Middle frontal gyrus (tissue), 1 donor: Measurements from ENCODE around the gene GALNT14.
"Not testable (repeated sequence)": the region's sequence is repeated elsewhere in the genome, so short reads cannot be mapped to it uniquely, and the experiment has no call there.

Experiments used
- DNase-seq: peaks from one replicate; pipeline ENCODE4 v3.0.0-alpha.2; 2015; ENCODE audit warnings: low spot score; ENCODE audit errors: extremely low spot score

GALNT14 gene

DNA sequence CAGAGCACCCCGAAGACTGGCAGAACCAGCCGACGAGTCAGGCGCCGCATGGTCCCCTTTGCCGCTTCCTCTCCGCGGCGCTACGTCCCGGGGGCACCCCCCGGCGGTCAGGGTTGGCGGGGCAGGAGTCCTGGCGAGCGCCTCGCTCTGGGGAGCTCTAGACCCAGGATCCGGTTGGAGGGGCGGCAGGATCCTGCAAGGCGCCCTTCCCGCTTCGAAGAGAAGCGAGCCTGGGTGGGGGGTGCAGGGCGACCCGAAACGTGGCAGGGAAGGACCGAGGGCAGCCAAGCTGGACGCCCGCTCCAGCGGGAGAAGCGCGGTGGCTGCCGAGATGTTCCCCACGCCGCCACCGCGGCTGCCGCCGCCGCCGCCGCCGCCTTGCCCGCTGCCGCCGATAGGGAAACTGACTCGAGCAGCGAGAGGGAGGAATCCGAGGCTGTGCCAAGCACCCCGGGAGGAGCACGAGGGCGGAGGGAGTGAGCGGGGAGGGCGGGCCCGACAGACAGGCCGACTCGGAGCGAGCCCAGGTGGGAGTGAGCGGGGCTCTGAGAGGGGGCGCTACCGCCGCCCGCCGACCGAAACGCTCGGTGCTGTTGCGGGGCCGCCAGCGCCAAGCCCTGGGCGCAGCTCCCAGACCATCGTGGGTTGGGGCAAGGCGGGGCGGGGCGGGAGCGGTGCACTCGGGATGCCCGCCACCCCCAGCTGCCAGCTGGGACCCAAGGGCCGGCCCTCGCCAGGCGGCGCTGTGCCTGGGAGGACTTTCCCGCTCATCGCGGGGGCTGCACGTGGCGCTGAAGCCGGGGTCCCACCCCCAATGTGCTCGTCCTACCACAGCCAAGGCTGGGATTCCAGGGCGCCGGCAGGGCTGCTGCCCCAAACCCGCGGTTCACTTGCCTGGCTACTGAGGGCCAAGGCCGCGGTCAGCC, at the start of gene GALNT14:
GALNT14 (minus strand) TSS at position 404 of the 926 bp plus-strand sequence; CDS start at position 50, 354 bp downstream.
- DNase-seq = no peak

DNA sequence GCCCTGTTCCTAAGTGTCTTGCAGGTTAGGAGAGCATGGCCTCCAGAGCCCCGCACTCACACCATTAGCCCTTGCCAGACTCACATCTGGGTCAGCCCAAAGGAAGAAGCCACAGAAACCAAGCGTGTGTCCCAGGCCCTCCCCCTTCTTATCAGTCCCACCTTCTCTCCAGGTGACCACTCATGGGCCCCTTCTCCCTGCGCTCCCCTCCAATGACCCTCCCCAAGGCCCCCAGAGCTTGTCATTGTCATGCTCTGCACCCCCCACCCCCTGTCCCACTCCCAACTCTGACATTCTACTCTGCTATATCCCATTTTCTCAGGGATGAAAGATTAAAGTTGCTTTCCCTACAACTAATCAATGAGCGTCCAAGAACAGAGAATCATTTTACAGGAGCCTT, 48.9 kb upstream of the GALNT14 start:
- DNase-seq = no peak

GRCh38 chr2:31183973-31184372, 45.7 kb upstream of the GALNT14 start:
- DNase-seq = not testable (repeated sequence)

- no peak for DNase-seq
Observed at GRCh38 chr2:31176742-31177141, 38.5 kb upstream of the GALNT14 start.

GRCh38 chr2:31171142-31171541, 32.9 kb upstream of the GALNT14 start:
- DNase-seq = no peak

GRCh38 chr2:31170071-31170698, 31.9 kb upstream of the GALNT14 start:
- peak; percentile 29 for DNase-seq

DNA sequence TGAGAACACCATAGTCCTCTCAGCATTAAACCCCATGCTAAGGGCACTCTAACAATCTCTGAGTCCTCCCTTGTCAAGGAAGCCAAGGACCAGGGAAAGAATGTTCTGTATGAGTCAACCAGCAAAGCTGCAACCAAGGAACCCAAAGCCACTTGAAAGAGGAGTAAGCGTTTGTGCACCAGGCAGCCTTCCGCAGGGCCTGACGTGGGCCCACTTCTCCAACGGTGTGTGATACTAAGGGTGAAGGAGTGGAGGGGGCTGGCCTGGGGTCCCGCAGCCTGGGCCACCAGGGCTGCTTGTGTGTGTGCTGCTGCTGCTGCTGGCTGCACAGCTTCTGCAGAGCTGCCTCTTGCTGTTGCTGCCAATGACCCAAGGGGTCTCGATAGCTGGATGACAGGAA, 30.1 kb upstream of the GALNT14 start:
- DNase-seq = no peak

DNA sequence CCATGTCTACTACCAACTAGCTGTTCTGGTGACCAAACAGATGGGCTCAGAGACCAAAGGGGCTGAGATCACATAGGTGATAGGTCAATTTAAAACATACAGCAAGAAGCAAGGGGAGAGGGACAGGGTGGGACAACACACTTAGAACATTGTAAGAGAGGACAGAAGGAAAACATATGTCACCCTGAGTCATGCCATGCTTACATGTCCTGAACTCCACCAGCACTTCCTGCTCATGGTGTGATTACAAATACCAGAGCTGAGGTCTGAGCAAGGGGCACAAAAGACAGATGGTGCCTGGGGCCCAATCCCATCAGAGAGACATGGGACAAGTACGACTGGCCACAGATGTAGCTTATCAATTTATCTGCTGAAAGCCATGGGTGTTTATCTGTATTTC, 28.7 kb upstream of the GALNT14 start:
- no peak for DNase-seq

- no peak for DNase-seq
Observed at GRCh38 chr2:31163011-31163539, 24.8 kb upstream of the GALNT14 start.

DNA sequence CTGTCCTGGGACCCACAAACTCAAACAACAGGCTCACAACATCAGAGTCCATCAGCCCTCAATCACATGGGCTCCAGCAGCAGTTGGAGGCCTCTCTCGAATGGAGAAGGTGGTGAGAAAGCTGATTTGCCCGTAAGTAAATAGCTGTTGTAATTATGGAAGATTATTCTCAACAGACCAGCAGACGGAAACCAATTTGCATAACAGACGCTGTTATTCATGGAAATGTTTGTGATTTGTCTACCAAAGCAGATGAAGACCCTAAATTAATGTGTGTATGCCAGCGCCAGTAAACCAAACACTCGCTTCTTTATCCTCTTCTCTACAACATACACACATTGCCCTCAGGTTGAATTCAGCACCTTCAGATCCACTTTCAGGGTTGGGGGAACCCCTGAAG, 23.4 kb upstream of the GALNT14 start:
- no peak for DNase-seq

- DNase-seq = no peak
Observed at GRCh38 chr2:31151501-31151900, 13.3 kb upstream of the GALNT14 start.

GRCh38 chr2:31150120-31150670, 12.0 kb upstream of the GALNT14 start:
- no peak for DNase-seq

DNA sequence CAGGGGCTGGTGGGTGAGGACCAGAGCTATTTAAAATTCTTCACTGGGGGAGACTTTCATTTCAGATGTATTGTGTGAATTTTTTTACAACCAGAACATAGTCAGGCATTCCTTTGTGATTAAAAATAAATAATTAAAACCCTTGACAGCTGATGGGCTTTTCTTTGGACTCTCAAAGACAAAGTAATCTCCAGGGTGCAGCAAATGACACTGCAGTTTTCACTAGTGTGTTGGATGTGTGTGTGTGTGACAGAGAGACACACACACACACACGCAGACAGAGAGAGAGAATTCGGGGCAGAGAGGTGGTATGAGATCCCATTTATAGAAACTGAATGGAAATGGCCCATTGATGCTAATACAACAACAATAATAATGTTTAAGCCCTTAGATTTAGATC, 10.3 kb upstream of the GALNT14 start:
- no peak for DNase-seq

DNA sequence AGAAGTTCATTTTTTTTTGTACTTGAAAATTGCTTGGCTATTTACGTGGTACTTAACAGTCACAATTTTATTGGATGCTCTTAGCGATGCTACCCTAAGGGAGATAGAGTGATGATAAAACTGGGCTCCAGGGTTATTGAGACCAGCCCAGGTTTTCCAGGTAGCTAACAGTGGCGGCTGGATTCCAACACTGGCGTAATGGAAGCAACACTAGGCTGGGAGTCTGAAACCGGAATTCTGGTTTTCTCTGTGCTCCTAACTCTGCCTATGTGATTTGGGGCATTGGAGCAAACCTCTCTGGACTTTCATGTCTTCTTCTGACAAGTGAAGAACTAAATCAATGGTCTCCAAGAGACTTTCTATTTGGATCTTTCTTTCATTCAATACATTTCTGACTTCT, 9.4 kb upstream of the GALNT14 start:
- no peak for DNase-seq

GRCh38 chr2:31142110-31142509, 3.9 kb upstream of the GALNT14 start:
- DNase-seq = no peak

- DNase-seq = peak; percentile 24
Observed at GRCh38 chr2:31141443-31142085, 3.3 kb upstream of the GALNT14 start.

DNA sequence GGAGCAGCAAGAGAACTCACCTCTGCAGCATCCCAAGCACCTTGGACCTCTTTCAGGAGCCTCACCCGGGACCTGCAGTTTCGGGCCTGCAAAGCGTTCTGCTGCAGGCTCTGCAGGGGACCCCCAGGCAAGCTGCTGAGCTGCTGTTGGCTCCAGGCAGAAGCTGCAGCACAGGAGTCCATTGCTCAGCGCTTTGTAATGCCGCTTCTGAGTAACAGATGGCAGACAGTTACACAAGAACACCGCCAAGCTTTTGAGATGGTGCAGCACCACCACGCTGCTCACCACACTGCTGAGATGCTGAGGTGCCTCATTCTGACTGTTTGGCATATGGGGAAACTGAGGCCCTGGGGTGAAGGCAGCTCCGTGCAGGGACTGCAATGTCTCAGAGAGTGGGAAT, 1.9 kb upstream of the GALNT14 start:
- peak; percentile 45 for DNase-seq

GRCh38 chr2:31139671-31140070, 1.4 kb upstream of the GALNT14 start:
- no peak for DNase-seq

- no peak for DNase-seq
Observed at GRCh38 chr2:31137211-31138036, 816 bp downstream of the GALNT14 start.

DNA sequence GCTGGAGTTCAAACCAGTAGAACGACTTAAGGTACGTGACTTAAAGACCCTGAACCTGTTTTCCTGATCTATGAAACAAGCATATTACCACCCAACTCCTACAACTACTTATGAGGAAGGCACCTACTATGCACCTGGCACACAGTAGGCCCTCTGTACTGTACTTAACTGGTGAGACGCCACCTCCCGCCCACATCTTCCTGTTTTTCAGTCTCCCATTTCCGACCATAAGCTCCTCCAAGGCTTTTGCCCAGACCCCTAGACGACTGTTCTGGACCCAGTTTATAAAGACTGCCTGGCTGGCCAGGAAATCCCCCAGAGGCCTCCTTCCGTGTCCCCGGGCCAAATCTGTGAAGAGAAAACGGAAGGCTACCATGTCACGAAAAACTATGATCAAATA, 1.5 kb downstream of the GALNT14 start:
- no peak for DNase-seq

DNA sequence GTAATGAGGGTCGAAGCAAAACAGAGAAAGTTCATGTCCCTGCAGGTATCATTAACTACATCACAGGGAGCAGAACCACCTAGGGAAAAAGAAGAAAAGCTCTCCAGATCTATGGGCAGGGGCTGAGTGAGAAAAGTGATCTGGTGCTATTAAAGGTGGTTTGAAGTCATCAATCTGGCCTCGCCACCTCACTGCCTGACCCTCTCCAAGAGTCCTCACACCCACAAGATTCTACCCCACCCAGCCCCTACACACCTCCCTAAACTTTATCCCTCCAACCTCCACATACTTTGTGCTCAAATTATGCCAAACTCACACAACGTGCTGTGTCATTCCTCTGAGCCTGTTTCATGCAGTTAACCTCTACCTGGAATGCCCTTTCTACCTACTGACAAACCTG, 2.2 kb downstream of the GALNT14 start:
- no peak for DNase-seq
